ENCODE data around the gene WWP2. TPM values are rescaled to one million over a fixed set of nuclear protein-coding genes. Genes with fewer than 3 reads are reported as not detected.

The WWP2 gene
- total RNA-seq, 1 experiment from 2014 or later = 38.8 TPM

GRCh38 chr16:69871708-69872107 lies 109.6 kb downstream of the WWP2 start:
- H3F3A ChIP-seq (ENCODE audit: insufficient read depth, low read depth) = no peaks in the 10 kb centered on the region; the same call in 1 of the 2 replicates
- H3K4me1 ChIP-seq (replicated peaks; ENCODE audit: insufficient read depth) = no peaks in the 10 kb centered on the region; the same call in 1 of the 2 replicates
- intact Hi-C loops (cut with micrococcal nuclease; ENCODE audit: unreplicated experiment) = no loop called here
- DNase-seq = no peak
- H3K36me3 ChIP-seq (ENCODE audit: low read depth) = peaks cover 7% of the 10 kb centered on the region; the same call in 1 of the 2 replicates
- H3K79me2 ChIP-seq (ENCODE audit: low read depth) = no peaks in the 10 kb centered on the region
- H3K27ac ChIP-seq = no peak overlapping the region
- H2AFZ ChIP-seq = no peak overlapping the region
- H4K20me1 ChIP-seq (ENCODE audit: insufficient read depth) = 0 out of 2 replicates have a peak, but pooled peaks cover 3% of the 10 kb centered on the region
- no peaks in the 10 kb centered on the region for H3K9me3 ChIP-seq (ENCODE audit: insufficient read depth, low read depth)
- H3K27me3 ChIP-seq (ENCODE audit: insufficient read depth, low read depth) = no peaks in the 10 kb centered on the region
- TF ChIP-seq EZH2 (IDR thresholded peaks at IDR 0.05; ENCODE audit: low read depth) = no peak
- no peak for TF ChIP-seq CTCF (conservative IDR thresholded peaks at IDR 0.05)
- no peaks in the 10 kb centered on the region for H3K9me2 ChIP-seq (ENCODE audit: insufficient read depth)
- CTCF ChIA-PET = no interaction called here
- BruUV-seq (replicated peaks) = no TSS peak
- POLR2A ChIA-PET (ENCODE audit: unreplicated experiment) = no interaction called here
- no peak overlapping the region for H3K4me3 ChIP-seq
- H3K4me2 ChIP-seq = no peak overlapping the region

- Histone ChIP-seq H3K27ac (no peak overlapping the region), H3K36me3 (ENCODE audit: low read depth) (peaks cover 8% of the 10 kb centered on the region; the same call in 1 of the 2 replicates), H3K27me3 (ENCODE audit: insufficient read depth, low read depth) (no peaks in the 10 kb centered on the region), H3K4me1 (replicated peaks; ENCODE audit: insufficient read depth) (no peaks in the 10 kb centered on the region), H3K79me2 (ENCODE audit: low read depth) (no peaks in the 10 kb centered on the region), H3K9me3 (ENCODE audit: insufficient read depth, low read depth) (no peaks in the 10 kb centered on the region), H3K9me2 (ENCODE audit: insufficient read depth) (no peaks in the 10 kb centered on the region), H2AFZ (no peak overlapping the region), H4K20me1 (ENCODE audit: insufficient read depth) (0 out of 2 replicates have a peak, but pooled peaks cover 3% of the 10 kb centered on the region), H3F3A (ENCODE audit: insufficient read depth, low read depth) (no peaks in the 10 kb centered on the region; the same call in 1 of the 2 replicates), H3K4me2 (no peak overlapping the region), H3K4me3 (no peak overlapping the region)
- no peak for DNase-seq
- intact Hi-C loops (cut with micrococcal nuclease; ENCODE audit: unreplicated experiment) = no loop called here
- TF ChIP-seq CTCF (conservative IDR thresholded peaks at IDR 0.05) = no peak
- TF ChIP-seq EZH2 (IDR thresholded peaks at IDR 0.05; ENCODE audit: low read depth) = no peak
- ChIA-PET CTCF (no interaction called here), POLR2A (ENCODE audit: unreplicated experiment) (no interaction called here)
- BruUV-seq (replicated peaks) = no TSS peak
Measured at GRCh38 chr16:69872888-69873287, 110.8 kb downstream of the WWP2 start.

GRCh38 chr16:69873783-69874182 lies 111.7 kb downstream of the WWP2 start:
- no peak for DNase-seq
- no peak overlapping the region for H3K4me2 ChIP-seq
- no peak overlapping the region for H2AFZ ChIP-seq
- H3K9me2 ChIP-seq (ENCODE audit: insufficient read depth) = no peaks in the 10 kb centered on the region
- ChIA-PET POLR2A (ENCODE audit: unreplicated experiment) (no interaction called here), CTCF (no interaction called here)
- H3K4me3 ChIP-seq = no peak overlapping the region
- peaks cover 8% of the 10 kb centered on the region; the same call in 1 of the 2 replicates for H3K36me3 ChIP-seq (ENCODE audit: low read depth)
- H3F3A ChIP-seq (ENCODE audit: insufficient read depth, low read depth) = no peaks in the 10 kb centered on the region; the same call in 1 of the 2 replicates
- H3K27me3 ChIP-seq (ENCODE audit: insufficient read depth, low read depth) = no peaks in the 10 kb centered on the region
- intact Hi-C loops (cut with micrococcal nuclease; ENCODE audit: unreplicated experiment) = no loop called here
- no peak overlapping the region for H3K27ac ChIP-seq
- H4K20me1 ChIP-seq (ENCODE audit: insufficient read depth) = 0 out of 2 replicates have a peak, but pooled peaks cover 3% of the 10 kb centered on the region
- no peaks in the 10 kb centered on the region for H3K9me3 ChIP-seq (ENCODE audit: insufficient read depth, low read depth)
- no peak for TF ChIP-seq CTCF (conservative IDR thresholded peaks at IDR 0.05)
- TF ChIP-seq EZH2 (IDR thresholded peaks at IDR 0.05; ENCODE audit: low read depth) = no peak
- no TSS peak for BruUV-seq (replicated peaks)
- no peaks in the 10 kb centered on the region for H3K79me2 ChIP-seq (ENCODE audit: low read depth)
- no peaks in the 10 kb centered on the region for H3K4me1 ChIP-seq (replicated peaks; ENCODE audit: insufficient read depth)
